Measurements from ENCODE around the gene MOB1A. TPM values are rescaled to one million over a fixed set of nuclear protein-coding genes. Genes with fewer than 3 reads are reported as not detected.

MOB1A gene
- 40.7 and 42.8 TPM in 2 replicates for total RNA-seq (2014; rRNA removed; shearing (Covaris generic))

GRCh38 chr2:74178211-74179062, at the start of gene MOB1A:
Gene MOB1A, minus strand, starts transcription at chr2:74178879. Its CDS starts 205 bp downstream, at chr2:74178674.

GRCh38 chr2:74198461-74199274, 20.0 kb upstream of the MOB1A start, which contains the start of gene MTHFD2:
Gene MTHFD2, plus strand, starts transcription at chr2:74198615. Its CDS starts 27 bp downstream, at chr2:74198642.

DNA sequence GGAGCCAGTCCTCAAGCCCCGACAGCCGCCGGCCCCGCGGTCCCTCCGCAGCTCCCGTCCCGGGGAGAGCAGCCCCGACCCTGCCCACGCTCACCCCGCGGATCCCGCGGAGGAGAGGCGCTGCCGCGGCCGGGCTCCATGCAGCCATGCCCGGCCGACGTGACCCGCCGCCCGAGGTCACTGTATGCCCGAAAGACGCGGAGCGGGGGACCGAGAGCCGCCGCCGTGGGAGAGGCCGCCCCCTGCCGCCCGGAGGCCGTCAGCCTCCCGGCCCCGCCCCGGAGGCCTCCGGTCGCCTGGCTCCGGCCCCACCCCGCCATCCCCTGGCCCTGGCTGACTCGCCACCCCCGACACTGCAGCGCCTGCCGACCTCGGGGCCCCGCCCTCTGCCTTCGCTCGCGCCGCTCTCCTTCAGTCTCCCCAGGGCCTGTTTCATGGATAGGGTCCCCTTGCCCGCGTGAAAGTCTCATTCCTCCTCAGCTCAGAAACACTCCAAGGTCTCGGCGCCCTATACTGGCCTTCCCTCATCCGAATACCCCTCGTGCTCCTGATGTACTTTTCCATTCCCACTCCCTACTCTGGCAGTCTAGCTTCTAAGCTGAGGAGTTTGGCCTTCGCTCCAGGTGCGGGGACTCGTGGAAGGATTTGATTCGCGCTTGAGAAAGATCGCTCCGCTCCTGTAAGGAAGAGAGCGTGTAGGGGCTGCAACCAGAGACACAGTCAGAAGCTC, 30.8 kb downstream of the MOB1A start, which contains the start of gene BOLA3:
Gene BOLA3 (minus strand): TSS at position 186 of the 730 bp plus-strand sequence. CDS start 38 bp downstream, at position 148.

Other genes starting within 250 kb of the MOB1A start
- gene TET3, start 194.0 kb downstream of the MOB1A start, total RNA-seq (2014; rRNA removed; shearing (Covaris generic)) = 9.0 and 10.4 TPM in 2 replicates
- 83.3 and 90.3 TPM in 2 replicates for gene BOLA3, start 31.0 kb downstream of the MOB1A start, total RNA-seq (2014; rRNA removed; shearing (Covaris generic))
- 443 and 475 TPM in 2 replicates for gene MTHFD2, start 19.7 kb upstream of the MOB1A start, total RNA-seq (2014; rRNA removed; shearing (Covaris generic))
- gene SLC4A5, start 164.5 kb upstream of the MOB1A start, total RNA-seq (2014; rRNA removed; shearing (Covaris generic)) = 0.16 TPM in 1 of 2 replicates, not detected in the other
- gene DCTN1, start 201.4 kb upstream of the MOB1A start, total RNA-seq (2014; rRNA removed; shearing (Covaris generic)) = 78.8 and 83.3 TPM in 2 replicates
- gene C2orf81, start 242.7 kb upstream of the MOB1A start, total RNA-seq (2014; rRNA removed; shearing (Covaris generic)) = 5.5 and 8.5 TPM in 2 replicates
- gene WDR54, start 242.9 kb upstream of the MOB1A start, total RNA-seq (2014; rRNA removed; shearing (Covaris generic)) = 119 and 142 TPM in 2 replicates